GM12875 (cell line): ENCODE results near the gene ADO.

Experiments
- H3K4me3 ChIP-seq: one replicate; pipeline ENCODE4 v1.5.1; 2011; ENCODE audit warnings: low read depth, low read length, control low read depth
- CTCF ChIP-seq: IDR thresholded peaks from 2 replicates; pipeline ENCODE4 v1.5.1; 2011; ENCODE audit warnings: low read depth, mild to moderate bottlenecking, control low read depth, inconsistent platforms, low read length, moderate library complexity, borderline replicate concordance; ENCODE audit not compliant: insufficient read depth

The ADO gene

GRCh38 chr10:62842983-62843382 is 38.5 kb downstream of the ADO start:
- no peak for TF ChIP-seq CTCF
- H3K4me3 ChIP-seq, result no peak overlapping the region

GRCh38 chr10:62843600-62843999 is 39.1 kb downstream of the ADO start:
- H3K4me3 ChIP-seq, result no peak overlapping the region
- TF ChIP-seq CTCF, result no peak

GRCh38 chr10:62844280-62845011 is 39.9 kb downstream of the ADO start:
- no peak for TF ChIP-seq CTCF
- no peak overlapping the region for H3K4me3 ChIP-seq

GRCh38 chr10:62847433-62847832 is 42.9 kb downstream of the ADO start:
- no peak overlapping the region for H3K4me3 ChIP-seq
- no peak for TF ChIP-seq CTCF

GRCh38 chr10:62850646-62851045 is 46.1 kb downstream of the ADO start:
- TF ChIP-seq CTCF, result no peak
- H3K4me3 ChIP-seq, result no peak overlapping the region

- no peak overlapping the region for H3K4me3 ChIP-seq
- peak; percentile 32; the same call in 1 of the 2 replicates for TF ChIP-seq CTCF
Observed at GRCh38 chr10:62851442-62851841, 46.9 kb downstream of the ADO start.

- no peak for TF ChIP-seq CTCF
- no peak overlapping the region for H3K4me3 ChIP-seq
Observed at GRCh38 chr10:62852961-62853702, 48.6 kb downstream of the ADO start.
